Upper lobe of right lung (tissue), 1 donor: ENCODE data around the gene PAX3. TPM values are rescaled to one million over a fixed set of nuclear protein-coding genes. Genes with fewer than 3 reads are reported as not detected.

Source experiments
- ATAC-seq: fragments of 200-7000 bp; cut with Tn5 transposase; one replicate; pipeline ENCODE4 v1.9.1; 2020; ENCODE audit warnings: mild to moderate bottlenecking, moderate library complexity
- DNase-seq: peaks from one replicate; pipeline ENCODE4 v3.0.0-alpha.2; 2020
- H3K27ac ChIP-seq: fragments of 200-600 bp; one replicate; pipeline ENCODE4 v1.8.0; 2022
- H3K27me3 ChIP-seq: fragments of 200-600 bp; one replicate; pipeline ENCODE4 v1.8.0; 2022; ENCODE audit warnings: mild to moderate bottlenecking
- H3K36me3 ChIP-seq: fragments of 200-600 bp; one replicate; pipeline ENCODE4 v1.8.0; 2022
- H3K4me1 ChIP-seq: fragments of 200-600 bp; one replicate; pipeline ENCODE4 v1.8.0; 2022
- H3K4me3 ChIP-seq: fragments of 200-600 bp; one replicate; pipeline ENCODE4 v1.8.0; 2022; ENCODE audit warnings: mild to moderate bottlenecking
- H3K9me3 ChIP-seq: fragments of 200-600 bp; one replicate; pipeline ENCODE4 v1.8.0; 2022
- intact Hi-C: fragments of 100-400 bp; cut with DNase I; formaldehyde crosslinking; loops from one replicate; pipeline ENCODE4 v1.11.0; 2022
- total RNA-seq: library from RNA; stranded (reverse); fragmentation: NEBNext Ultra II Directional; extraction: Animal tissue kit (Norgen Biotek cat#: 25700); gene quantifications from one replicate; pipeline ENCODE4 v1.2.1, GENCODE V29; 2021
- TF ChIP-seq, protein P1 (sequence below): fragments of 200-600 bp; IDR thresholded peaks from one replicate; pipeline ENCODE4 v1.8.0; 2022; ENCODE audit warnings: antibody characterized with exemption
- donor health status: DM: no; HTN: yes; CAD: no; lungs with severe emphysema.

The PAX3 gene
- total RNA-seq, 1 donor from 2014 or later: not detected

DNA sequence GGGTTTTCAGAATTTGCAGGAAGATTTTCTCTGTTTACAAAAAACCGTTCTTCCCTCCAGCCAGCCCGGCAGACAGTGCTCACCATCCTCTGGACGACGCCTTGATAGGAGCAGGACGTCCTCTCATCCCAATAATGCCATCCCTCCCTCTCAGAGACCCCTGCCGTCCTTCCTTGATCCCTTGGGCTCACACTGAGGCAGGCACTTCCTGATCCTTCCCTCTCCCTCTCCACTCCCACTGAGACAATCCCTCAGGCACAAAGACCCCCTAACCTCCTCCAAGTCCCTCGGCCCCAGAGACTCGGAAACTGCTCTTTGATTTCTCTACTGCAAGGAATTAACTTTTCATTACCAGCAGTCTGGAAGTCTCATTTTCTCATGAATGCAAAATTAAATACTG is 42.5 kb downstream of the PAX3 start:
- Histone ChIP-seq H3K27me3 (peaks cover 11% of the 10 kb centered on the region), H3K36me3 (no peaks in the 10 kb centered on the region), H3K9me3 (no peaks in the 10 kb centered on the region), H3K27ac (no peak overlapping the region), H3K4me1 (no peaks in the 10 kb centered on the region), H3K4me3 (no peak overlapping the region)
- intact Hi-C loops: no loop called here
- no peak for DNase-seq
- ATAC-seq: no peak
- TF ChIP-seq, protein P1, sequence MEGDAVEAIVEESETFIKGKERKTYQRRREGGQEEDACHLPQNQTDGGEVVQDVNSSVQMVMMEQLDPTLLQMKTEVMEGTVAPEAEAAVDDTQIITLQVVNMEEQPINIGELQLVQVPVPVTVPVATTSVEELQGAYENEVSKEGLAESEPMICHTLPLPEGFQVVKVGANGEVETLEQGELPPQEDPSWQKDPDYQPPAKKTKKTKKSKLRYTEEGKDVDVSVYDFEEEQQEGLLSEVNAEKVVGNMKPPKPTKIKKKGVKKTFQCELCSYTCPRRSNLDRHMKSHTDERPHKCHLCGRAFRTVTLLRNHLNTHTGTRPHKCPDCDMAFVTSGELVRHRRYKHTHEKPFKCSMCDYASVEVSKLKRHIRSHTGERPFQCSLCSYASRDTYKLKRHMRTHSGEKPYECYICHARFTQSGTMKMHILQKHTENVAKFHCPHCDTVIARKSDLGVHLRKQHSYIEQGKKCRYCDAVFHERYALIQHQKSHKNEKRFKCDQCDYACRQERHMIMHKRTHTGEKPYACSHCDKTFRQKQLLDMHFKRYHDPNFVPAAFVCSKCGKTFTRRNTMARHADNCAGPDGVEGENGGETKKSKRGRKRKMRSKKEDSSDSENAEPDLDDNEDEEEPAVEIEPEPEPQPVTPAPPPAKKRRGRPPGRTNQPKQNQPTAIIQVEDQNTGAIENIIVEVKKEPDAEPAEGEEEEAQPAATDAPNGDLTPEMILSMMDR: no peak

DNA sequence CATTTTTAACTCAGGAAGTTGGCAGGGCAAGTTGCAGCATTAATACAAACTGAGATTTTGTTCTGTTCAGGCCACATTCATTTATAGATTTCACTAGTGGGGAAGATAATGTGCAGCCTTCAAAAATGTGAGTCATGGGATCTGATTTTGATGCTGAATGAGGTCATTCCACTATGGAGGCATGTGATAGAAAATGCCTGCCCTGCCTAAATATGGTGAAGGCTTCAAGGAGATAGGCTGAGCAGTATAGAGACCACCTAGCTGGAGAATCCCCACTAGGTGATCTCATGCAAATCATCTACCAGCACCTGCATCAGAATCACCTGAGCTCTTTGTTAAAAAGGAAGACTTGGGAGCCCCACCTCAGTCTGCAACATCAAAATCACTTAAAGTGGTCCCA is 43.7 kb downstream of the PAX3 start:
- intact Hi-C loops: no loop called here
- no peaks in the 10 kb centered on the region for H3K9me3 ChIP-seq
- H3K4me3 ChIP-seq: no peak overlapping the region
- no peaks in the 10 kb centered on the region for H3K4me1 ChIP-seq
- H3K36me3 ChIP-seq: no peaks in the 10 kb centered on the region
- DNase-seq (no peak), ATAC-seq (no peak)
- H3K27ac ChIP-seq: no peak overlapping the region
- H3K27me3 ChIP-seq: peaks cover 11% of the 10 kb centered on the region
- TF ChIP-seq, protein P1: no peak

- ATAC-seq (no peak), DNase-seq (no peak)
- Histone ChIP-seq H3K4me1 (no peaks in the 10 kb centered on the region), H3K27ac (no peak overlapping the region), H3K4me3 (no peak overlapping the region), H3K9me3 (no peaks in the 10 kb centered on the region), H3K36me3 (no peaks in the 10 kb centered on the region), H3K27me3 (no peaks in the 10 kb centered on the region)
- intact Hi-C loops: no loop called here
- TF ChIP-seq, protein P1: no peak
These were observed 48.5 kb downstream of the PAX3 start for GRCh38 chr2:222250313-222250712.

DNA sequence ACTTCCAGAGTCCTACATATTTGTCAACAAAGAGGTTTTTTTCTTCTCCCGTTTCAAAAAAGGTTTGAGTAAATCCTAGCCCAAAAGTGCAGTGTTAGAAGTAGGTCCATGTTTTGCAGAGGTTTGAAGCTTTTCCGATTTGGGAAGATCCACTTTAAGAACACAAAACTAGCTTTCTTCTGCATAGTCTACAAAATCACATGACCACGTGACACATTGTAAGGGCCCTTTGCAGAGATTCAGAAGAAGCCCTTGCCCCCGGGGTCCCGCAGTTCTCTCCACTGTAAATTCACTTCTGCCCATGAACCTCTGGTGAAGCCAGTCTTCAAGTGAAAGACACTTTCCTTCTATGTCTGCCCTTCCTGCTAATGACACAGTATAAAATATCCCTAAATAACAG is 49.4 kb downstream of the PAX3 start:
- Histone ChIP-seq H3K27me3 (no peaks in the 10 kb centered on the region), H3K4me1 (no peaks in the 10 kb centered on the region), H3K36me3 (no peaks in the 10 kb centered on the region), H3K4me3 (no peak overlapping the region), H3K27ac (no peak overlapping the region), H3K9me3 (no peaks in the 10 kb centered on the region)
- intact Hi-C loops: no loop called here
- TF ChIP-seq, protein P1: no peak
- DNase-seq (no peak), ATAC-seq (no peak)

GRCh38 chr2:222248818-222249217 is 50.0 kb downstream of the PAX3 start:
- TF ChIP-seq, protein P1: no peak
- no peaks in the 10 kb centered on the region for H3K9me3 ChIP-seq
- H3K27me3 ChIP-seq: no peaks in the 10 kb centered on the region
- intact Hi-C loops: no loop called here
- DNase-seq (no peak), ATAC-seq (no peak)
- no peaks in the 10 kb centered on the region for H3K36me3 ChIP-seq
- H3K27ac ChIP-seq: no peak overlapping the region
- H3K4me3 ChIP-seq: no peak overlapping the region
- H3K4me1 ChIP-seq: no peaks in the 10 kb centered on the region

DNA sequence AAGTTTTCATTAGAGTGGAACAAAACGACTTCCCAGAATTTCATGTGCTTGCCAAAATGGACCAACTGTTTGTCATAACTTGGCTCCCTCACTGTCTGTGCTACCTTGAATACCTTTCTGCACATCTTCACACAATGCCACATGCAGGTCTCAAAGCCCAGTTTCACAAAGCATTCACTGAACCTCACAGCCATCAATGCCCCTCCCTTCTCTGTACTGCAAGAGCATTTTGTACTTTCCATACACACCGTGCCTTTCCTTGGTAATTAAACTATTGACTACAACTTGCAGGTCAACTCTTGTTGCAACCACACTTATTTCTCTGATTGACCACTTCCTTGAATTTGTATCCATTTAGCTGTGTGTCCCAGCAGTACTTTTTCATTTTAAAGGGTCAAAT is 50.5 kb downstream of the PAX3 start:
- H3K4me3 ChIP-seq: no peak overlapping the region
- H3K4me1 ChIP-seq: no peaks in the 10 kb centered on the region
- H3K27me3 ChIP-seq: peaks cover 5% of the 10 kb centered on the region
- H3K36me3 ChIP-seq: no peaks in the 10 kb centered on the region
- TF ChIP-seq, protein P1: no peak
- no peak for ATAC-seq
- no peak overlapping the region for H3K27ac ChIP-seq
- DNase-seq: no peak
- H3K9me3 ChIP-seq: no peaks in the 10 kb centered on the region
- intact Hi-C loops: no loop called here
